Neural cell (in vitro differentiated cells): ENCODE measurements around the gene ZFX. TPM values are rescaled to one million over a fixed set of nuclear protein-coding genes. Genes with fewer than 3 reads are reported as not detected.

Experiments
- H2AFZ ChIP-seq: fragments of 200-600, 300-800 bp; sonication (generic), shearing (Covaris generic); 2 replicates; pipeline ENCODE4 v1.6.0; 2014; ENCODE audit warnings: low read depth, mild to moderate bottlenecking, antibody characterized with exemption, low read length, moderate library complexity
- H3F3A ChIP-seq: fragments of 200-600 bp; shearing (Covaris generic); 2 replicates; pipeline ENCODE4 v1.6.1; 2016; ENCODE audit warnings: mild to moderate bottlenecking, moderate library complexity, mixed read lengths, antibody characterized with exemption, low read length; ENCODE audit not compliant: insufficient read depth, poor library complexity, severe bottlenecking
- H3K27ac ChIP-seq: fragments of 200-600, 300-800 bp; sonication (generic), shearing (Covaris generic); 2 replicates; pipeline ENCODE4 v1.5.1; 2014; ENCODE audit warnings: mild to moderate bottlenecking, low read length, moderate library complexity
- H3K27me3 ChIP-seq: fragments of 300-800, 200-600 bp; sonication (generic), shearing (Covaris generic); 2 replicates; pipeline ENCODE4 v1.6.0; 2014; ENCODE audit warnings: mild to moderate bottlenecking, low read depth, low read length, moderate library complexity; ENCODE audit not compliant: insufficient read depth
- H3K36me3 ChIP-seq: fragments of 300-800, 200-600 bp; sonication (generic), shearing (Covaris generic); 2 replicates; pipeline ENCODE4 v1.5.1; 2014; ENCODE audit warnings: mild to moderate bottlenecking, antibody characterized with exemption, low read length, moderate library complexity; ENCODE audit not compliant: insufficient read depth
- H3K4me2 ChIP-seq: fragments of 300-800, 200-600 bp; sonication (generic), shearing (Covaris generic); 2 replicates; pipeline ENCODE4 v1.6.0; 2014; ENCODE audit warnings: mild to moderate bottlenecking, low read length
- H3K4me3 ChIP-seq: fragments of 300-800, 200-600 bp; sonication (generic), shearing (Covaris generic); 2 replicates; pipeline ENCODE4 v1.5.1; 2014; ENCODE audit warnings: mild to moderate bottlenecking, low read length, moderate library complexity
- H3K79me2 ChIP-seq: fragments of 200-600 bp; shearing (Covaris generic); replicated peaks from 2 replicates; pipeline ENCODE4 v1.6.0; 2014; ENCODE audit warnings: mild to moderate bottlenecking, low read length, moderate library complexity; ENCODE audit not compliant: insufficient read depth
- H3K9ac ChIP-seq: fragments of 300-800, 200-600 bp; sonication (generic), shearing (Covaris generic); 2 replicates; pipeline ENCODE4 v1.6.1; 2016; ENCODE audit warnings: mild to moderate bottlenecking, low read length, mixed read lengths
- H3K9me2 ChIP-seq: fragments of 200-600 bp; shearing (Covaris generic); 2 replicates; pipeline ENCODE4 v1.6.1; 2016; ENCODE audit warnings: mild to moderate bottlenecking, low read length, mixed read lengths; ENCODE audit not compliant: insufficient read depth
- H3K9me3 ChIP-seq: fragments of 200-600, 300-800 bp; sonication (generic), shearing (Covaris generic); 2 replicates; pipeline ENCODE4 v1.6.1; 2016; ENCODE audit warnings: mild to moderate bottlenecking, mixed run types, low read length, moderate library complexity, mixed read lengths
- H4K20me1 ChIP-seq: fragments of 200-600 bp; shearing (Covaris generic); 2 replicates; pipeline ENCODE4 v1.6.1; 2016; ENCODE audit warnings: mild to moderate bottlenecking, mixed run types; ENCODE audit not compliant: insufficient read depth
- EP300 ChIP-seq: fragments of 450-650 bp; conservative IDR thresholded peaks from 2 replicates; pipeline ENCODE4 v1.6.1; 2014; ENCODE audit warnings: antibody characterized with exemption, mild to moderate bottlenecking, moderate library complexity; ENCODE audit not compliant: poor library complexity, severe bottlenecking
- EZH2 ChIP-seq: fragments of 200-600, 300-800 bp; shearing (Covaris generic), sonication (generic); IDR thresholded peaks from 2 replicates; pipeline ENCODE4 v1.6.1; 2014; ENCODE audit warnings: antibody characterized with exemption, low read length, borderline replicate concordance, mild to moderate bottlenecking; ENCODE audit not compliant: insufficient read depth, poor library complexity, severe bottlenecking
- MXI1 ChIP-seq: fragments of 450-650 bp; conservative IDR thresholded peaks from 2 replicates; pipeline ENCODE4 v1.6.1; 2014; ENCODE audit warnings: antibody characterized with exemption, mild to moderate bottlenecking; ENCODE audit not compliant: poor library complexity, severe bottlenecking
- POLR2AphosphoS5 ChIP-seq: IDR thresholded peaks from 2 replicates; pipeline ENCODE4 v1.6.1; 2012
- RAD21 ChIP-seq: fragments of 450-650 bp; conservative IDR thresholded peaks from 2 replicates; pipeline ENCODE4 v1.6.1; 2014; ENCODE audit warnings: antibody characterized with exemption, mild to moderate bottlenecking, moderate library complexity
- SMC3 ChIP-seq: fragments of 450-650 bp; conservative IDR thresholded peaks from 2 replicates; pipeline ENCODE4 v1.6.1; 2014; ENCODE audit warnings: antibody characterized with exemption, mild to moderate bottlenecking, moderate library complexity; ENCODE audit not compliant: poor library complexity
- TAF1 ChIP-seq: IDR thresholded peaks from 2 replicates; pipeline ENCODE4 v1.6.1; 2012; ENCODE audit warnings: low read depth
- polyA plus RNA-seq: library from polyadenylated mRNA; depleted of rRNA; stranded (reverse); fragments of >200 nt; gene quantifications from 2 replicates; pipeline ENCODE4 v1.2.3, GENCODE V29; 2014
- TF ChIP-seq, protein P1 (sequence below): fragments of 450-650 bp; IDR thresholded peaks from 2 replicates; pipeline ENCODE4 v1.5.1; 2014; ENCODE audit warnings: antibody characterized with exemption, mild to moderate bottlenecking, moderate library complexity; ENCODE audit not compliant: poor library complexity, severe bottlenecking
- TF ChIP-seq, protein P2 (sequence below): IDR thresholded peaks from 2 replicates; pipeline ENCODE4 v1.6.1; 2012; ENCODE audit warnings: borderline replicate concordance

ZFX gene
- polyA plus RNA-seq, 1 donor from 2014 or later, result 12.5 TPM

DNA sequence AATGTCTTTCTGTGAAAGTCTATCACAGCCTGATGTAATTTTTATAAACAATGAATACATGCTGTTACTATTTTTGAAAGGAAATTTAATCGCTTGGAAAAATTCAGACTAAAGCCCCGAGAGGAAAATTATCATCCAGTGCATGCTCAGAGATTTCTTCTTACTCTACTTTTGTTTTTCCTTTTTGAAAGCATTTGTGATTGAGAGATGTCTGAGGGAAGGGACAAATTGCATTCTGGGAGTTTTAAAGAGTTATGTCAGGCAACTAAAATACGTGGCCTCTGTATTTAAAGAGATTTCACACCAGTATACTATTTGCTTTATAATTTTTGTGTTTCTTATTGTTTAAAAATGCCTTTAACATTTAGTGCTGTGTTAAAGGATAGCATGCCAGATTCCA lies 1.4 kb upstream of the ZFX start:
- no peaks in the 10 kb centered on the region for H3K27me3 ChIP-seq

DNA sequence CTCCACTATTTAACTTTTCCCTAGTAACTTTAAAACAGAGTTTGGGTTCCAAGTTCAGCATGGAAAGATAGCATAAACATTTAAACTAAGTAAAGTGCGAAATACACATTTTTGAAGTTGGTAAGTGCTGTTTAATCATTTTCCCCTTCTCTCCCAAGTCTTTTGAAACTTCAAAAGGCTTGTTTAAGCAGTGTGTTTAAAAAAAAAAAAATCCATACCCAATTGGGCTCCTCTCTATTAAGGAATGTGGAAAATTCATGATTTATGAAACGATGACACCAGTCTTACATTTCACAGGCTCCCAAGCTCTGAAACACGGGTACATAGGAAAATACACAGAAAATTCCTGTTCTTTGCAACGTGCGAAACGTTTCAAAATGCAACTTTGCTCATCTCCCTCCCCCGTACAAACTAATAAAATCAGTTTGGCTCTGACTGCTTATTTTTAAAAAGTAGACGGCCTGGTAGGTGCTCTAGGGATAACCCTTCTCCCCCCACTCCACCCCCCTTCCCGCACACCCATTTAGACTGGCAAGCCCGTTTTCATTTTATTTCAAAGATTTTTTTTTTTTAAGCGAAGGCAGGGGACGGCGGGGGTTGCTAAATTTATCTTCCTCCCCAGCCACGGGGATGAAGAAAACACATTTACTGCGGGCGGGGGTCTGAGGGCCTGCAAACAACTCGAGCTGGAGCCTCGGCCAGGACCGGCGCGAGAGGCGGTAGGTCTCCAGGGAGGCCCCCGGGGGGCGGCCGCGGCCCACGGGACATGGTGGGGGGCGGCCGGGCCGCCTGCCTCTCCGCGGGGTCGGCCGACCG lies 786 bp upstream of the ZFX start:
- H4K20me1 ChIP-seq, result no peaks in the 10 kb centered on the region
- H3K4me3 ChIP-seq, result peak overlapping the region; percentile 63
- peaks cover 15% of the 10 kb centered on the region for H3K79me2 ChIP-seq
- no peaks in the 10 kb centered on the region for H3K27me3 ChIP-seq
- no peak overlapping the region for H2AFZ ChIP-seq
- H3K36me3 ChIP-seq, result no peaks in the 10 kb centered on the region
- H3K9me3 ChIP-seq, result no peaks in the 10 kb centered on the region
- H3F3A ChIP-seq, result no peaks in the 10 kb centered on the region
- no peaks in the 10 kb centered on the region for H3K9me2 ChIP-seq
- H3K27ac ChIP-seq, result peak overlapping the region; percentile 72
- TF ChIP-seq EZH2, result no peak
- no peak for TF ChIP-seq MXI1
- TF ChIP-seq RAD21, result no peak
- TF ChIP-seq EP300, result no peak
- TF ChIP-seq SMC3, result no peak
- TF ChIP-seq, protein P1, sequence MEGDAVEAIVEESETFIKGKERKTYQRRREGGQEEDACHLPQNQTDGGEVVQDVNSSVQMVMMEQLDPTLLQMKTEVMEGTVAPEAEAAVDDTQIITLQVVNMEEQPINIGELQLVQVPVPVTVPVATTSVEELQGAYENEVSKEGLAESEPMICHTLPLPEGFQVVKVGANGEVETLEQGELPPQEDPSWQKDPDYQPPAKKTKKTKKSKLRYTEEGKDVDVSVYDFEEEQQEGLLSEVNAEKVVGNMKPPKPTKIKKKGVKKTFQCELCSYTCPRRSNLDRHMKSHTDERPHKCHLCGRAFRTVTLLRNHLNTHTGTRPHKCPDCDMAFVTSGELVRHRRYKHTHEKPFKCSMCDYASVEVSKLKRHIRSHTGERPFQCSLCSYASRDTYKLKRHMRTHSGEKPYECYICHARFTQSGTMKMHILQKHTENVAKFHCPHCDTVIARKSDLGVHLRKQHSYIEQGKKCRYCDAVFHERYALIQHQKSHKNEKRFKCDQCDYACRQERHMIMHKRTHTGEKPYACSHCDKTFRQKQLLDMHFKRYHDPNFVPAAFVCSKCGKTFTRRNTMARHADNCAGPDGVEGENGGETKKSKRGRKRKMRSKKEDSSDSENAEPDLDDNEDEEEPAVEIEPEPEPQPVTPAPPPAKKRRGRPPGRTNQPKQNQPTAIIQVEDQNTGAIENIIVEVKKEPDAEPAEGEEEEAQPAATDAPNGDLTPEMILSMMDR, result no peak
- TF ChIP-seq, protein P2, sequence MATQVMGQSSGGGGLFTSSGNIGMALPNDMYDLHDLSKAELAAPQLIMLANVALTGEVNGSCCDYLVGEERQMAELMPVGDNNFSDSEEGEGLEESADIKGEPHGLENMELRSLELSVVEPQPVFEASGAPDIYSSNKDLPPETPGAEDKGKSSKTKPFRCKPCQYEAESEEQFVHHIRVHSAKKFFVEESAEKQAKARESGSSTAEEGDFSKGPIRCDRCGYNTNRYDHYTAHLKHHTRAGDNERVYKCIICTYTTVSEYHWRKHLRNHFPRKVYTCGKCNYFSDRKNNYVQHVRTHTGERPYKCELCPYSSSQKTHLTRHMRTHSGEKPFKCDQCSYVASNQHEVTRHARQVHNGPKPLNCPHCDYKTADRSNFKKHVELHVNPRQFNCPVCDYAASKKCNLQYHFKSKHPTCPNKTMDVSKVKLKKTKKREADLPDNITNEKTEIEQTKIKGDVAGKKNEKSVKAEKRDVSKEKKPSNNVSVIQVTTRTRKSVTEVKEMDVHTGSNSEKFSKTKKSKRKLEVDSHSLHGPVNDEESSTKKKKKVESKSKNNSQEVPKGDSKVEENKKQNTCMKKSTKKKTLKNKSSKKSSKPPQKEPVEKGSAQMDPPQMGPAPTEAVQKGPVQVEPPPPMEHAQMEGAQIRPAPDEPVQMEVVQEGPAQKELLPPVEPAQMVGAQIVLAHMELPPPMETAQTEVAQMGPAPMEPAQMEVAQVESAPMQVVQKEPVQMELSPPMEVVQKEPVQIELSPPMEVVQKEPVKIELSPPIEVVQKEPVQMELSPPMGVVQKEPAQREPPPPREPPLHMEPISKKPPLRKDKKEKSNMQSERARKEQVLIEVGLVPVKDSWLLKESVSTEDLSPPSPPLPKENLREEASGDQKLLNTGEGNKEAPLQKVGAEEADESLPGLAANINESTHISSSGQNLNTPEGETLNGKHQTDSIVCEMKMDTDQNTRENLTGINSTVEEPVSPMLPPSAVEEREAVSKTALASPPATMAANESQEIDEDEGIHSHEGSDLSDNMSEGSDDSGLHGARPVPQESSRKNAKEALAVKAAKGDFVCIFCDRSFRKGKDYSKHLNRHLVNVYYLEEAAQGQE, result no peak
- no peak for TF ChIP-seq TAF1
- no peak for TF ChIP-seq POLR2AphosphoS5
- H3K9ac ChIP-seq, result peak overlapping the region; percentile 79
- H3K4me2 ChIP-seq, result peak overlapping the region; percentile 35

More for the DNA sequence above, 1.4 kb upstream of the ZFX start:
- peak overlapping the region; percentile 35 for H3K4me2 ChIP-seq
- H2AFZ ChIP-seq, result no peak overlapping the region
- H3K36me3 ChIP-seq, result no peaks in the 10 kb centered on the region
- peak overlapping the region; percentile 63 for H3K4me3 ChIP-seq
- H3K9me3 ChIP-seq, result no peaks in the 10 kb centered on the region
- peak overlapping the region; percentile 34 for H3K27ac ChIP-seq
- no peaks in the 10 kb centered on the region for H3F3A ChIP-seq
- no peaks in the 10 kb centered on the region for H4K20me1 ChIP-seq
- H3K9me2 ChIP-seq, result no peaks in the 10 kb centered on the region
- no peak overlapping the region for H3K9ac ChIP-seq
- no peak for TF ChIP-seq EZH2
- TF ChIP-seq, protein P1, result no peak
- TF ChIP-seq EP300, result no peak
- no peak for TF ChIP-seq RAD21
- no peak for TF ChIP-seq POLR2AphosphoS5
- TF ChIP-seq MXI1, result no peak
- no peak for TF ChIP-seq TAF1
- H3K79me2 ChIP-seq, result peaks cover 9% of the 10 kb centered on the region
